ENCODE data around the gene ESRP2.

DNA sequence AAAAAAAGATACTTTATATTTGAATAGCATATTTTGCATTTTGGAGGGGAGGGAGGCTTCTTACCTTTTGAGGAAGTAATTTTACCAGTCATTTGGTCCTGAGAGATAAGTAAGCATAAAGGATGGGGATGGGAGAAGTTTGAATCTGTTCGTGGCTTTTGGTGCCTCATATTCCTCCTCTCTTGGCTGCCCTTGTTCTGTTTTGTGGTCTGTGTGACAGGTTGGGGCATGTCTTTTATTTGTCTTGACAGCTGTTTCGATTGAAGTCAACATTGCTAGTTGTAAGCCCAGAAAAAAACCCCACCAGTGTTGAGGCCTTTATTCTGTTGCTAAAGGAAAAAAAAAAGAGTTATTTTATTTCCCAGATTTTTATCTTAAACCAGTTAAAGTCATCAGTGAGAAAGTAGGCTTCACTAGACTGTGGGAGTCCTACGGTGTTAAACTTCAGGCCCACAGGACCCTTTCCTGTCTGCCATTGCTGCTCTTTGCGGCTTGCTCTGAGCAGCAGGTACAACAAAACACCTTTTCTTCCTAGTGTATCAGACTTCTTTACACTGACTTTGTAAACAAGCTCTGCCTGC is 39.8 kb upstream of the ESRP2 start:
- no peak for TF ChIP-seq POLR2AphosphoS5 (IDR thresholded peaks at IDR 0.05)
- TF ChIP-seq, protein P1, sequence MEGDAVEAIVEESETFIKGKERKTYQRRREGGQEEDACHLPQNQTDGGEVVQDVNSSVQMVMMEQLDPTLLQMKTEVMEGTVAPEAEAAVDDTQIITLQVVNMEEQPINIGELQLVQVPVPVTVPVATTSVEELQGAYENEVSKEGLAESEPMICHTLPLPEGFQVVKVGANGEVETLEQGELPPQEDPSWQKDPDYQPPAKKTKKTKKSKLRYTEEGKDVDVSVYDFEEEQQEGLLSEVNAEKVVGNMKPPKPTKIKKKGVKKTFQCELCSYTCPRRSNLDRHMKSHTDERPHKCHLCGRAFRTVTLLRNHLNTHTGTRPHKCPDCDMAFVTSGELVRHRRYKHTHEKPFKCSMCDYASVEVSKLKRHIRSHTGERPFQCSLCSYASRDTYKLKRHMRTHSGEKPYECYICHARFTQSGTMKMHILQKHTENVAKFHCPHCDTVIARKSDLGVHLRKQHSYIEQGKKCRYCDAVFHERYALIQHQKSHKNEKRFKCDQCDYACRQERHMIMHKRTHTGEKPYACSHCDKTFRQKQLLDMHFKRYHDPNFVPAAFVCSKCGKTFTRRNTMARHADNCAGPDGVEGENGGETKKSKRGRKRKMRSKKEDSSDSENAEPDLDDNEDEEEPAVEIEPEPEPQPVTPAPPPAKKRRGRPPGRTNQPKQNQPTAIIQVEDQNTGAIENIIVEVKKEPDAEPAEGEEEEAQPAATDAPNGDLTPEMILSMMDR (IDR thresholded peaks at IDR 0.05) = no peak
